PC-9 (cell line): Measurements from ENCODE around the gene DCTN2. TPM values are rescaled to one million over a fixed set of nuclear protein-coding genes. Genes with fewer than 3 reads are reported as not detected.
"Not testable (repeated sequence)": the region's sequence is repeated elsewhere in the genome, so short reads cannot be mapped to it uniquely, and the experiment has no call there.

Experiments
- BruUV-seq: library from RNA; stranded (reverse); fragments of 400-500 nt; replicated peaks from 2 replicates; lab custom pipeline; 2021; lab: Mats Ljungman, UMichigan
- CTCF ChIA-PET: fragments of 300-600 bp; sonication (Branson Sonifier 250); formaldehyde crosslinking; loops from one replicate; lab custom pipeline; 2022; ENCODE audit warnings: antibody characterized with exemption; lab: Charles Lee
- POLR2A ChIA-PET: fragments of 300-600 bp; sonication (Branson Sonifier 250); formaldehyde crosslinking; loops from one replicate; lab custom pipeline; 2022; ENCODE audit warnings: antibody characterized with exemption; ENCODE audit not compliant: unreplicated experiment; lab: Charles Lee
- DNase-seq, 2 experiments: peaks; one replicate each; pipeline versions ENCODE4 v3.0.0 to v3.0.0-alpha.2; 2015 to 2022; ENCODE audit warnings: mixed read lengths in 1 of 2
- H2AFZ ChIP-seq: fragments of 200-600 bp; sonication (generic); 2 replicates; pipeline ENCODE4 v1.8.1; 2017; ENCODE audit warnings: antibody characterized with exemption
- H3F3A ChIP-seq: fragments of 200-600 bp; sonication (generic); 2 replicates; pipeline ENCODE4 v1.8.1; 2017; ENCODE audit warnings: antibody characterized with exemption, mild to moderate bottlenecking, low read depth; ENCODE audit not compliant: insufficient read depth
- H3K27ac ChIP-seq: fragments of 200-600 bp; sonication (generic); 2 replicates; pipeline ENCODE4 v1.6.1; 2016; ENCODE audit warnings: mixed run types
- H3K27me3 ChIP-seq: fragments of 200-600 bp; sonication (generic); 2 replicates; pipeline ENCODE4 v1.6.1; 2016; ENCODE audit warnings: low read depth, mixed run types; ENCODE audit not compliant: insufficient read depth
- H3K36me3 ChIP-seq: fragments of 200-600 bp; sonication (generic); 2 replicates; pipeline ENCODE4 v1.6.1; 2016; ENCODE audit warnings: low read depth, mixed run types
- H3K4me1 ChIP-seq: fragments of 200-600 bp; sonication (generic); replicated peaks from 2 replicates; pipeline ENCODE4 v1.6.1; 2016; ENCODE audit warnings: mixed run types; ENCODE audit not compliant: insufficient read depth
- H3K4me2 ChIP-seq: fragments of 200-600 bp; sonication (generic); 2 replicates; pipeline ENCODE4 v1.6.1; 2017; ENCODE audit warnings: mixed run types
- H3K4me3 ChIP-seq: fragments of 200-600 bp; sonication (generic); 2 replicates; pipeline ENCODE4 v1.6.1; 2016; ENCODE audit warnings: mixed run types
- H3K79me2 ChIP-seq: fragments of 200-600 bp; sonication (generic); 2 replicates; pipeline ENCODE4 v1.6.1; 2017; ENCODE audit warnings: low read depth, mixed run types
- H3K9me2 ChIP-seq: fragments of 200-600 bp; sonication (generic); 2 replicates; pipeline ENCODE4 v1.8.1; 2017; ENCODE audit warnings: mild to moderate bottlenecking; ENCODE audit not compliant: insufficient read depth
- H3K9me3 ChIP-seq: fragments of 200-600 bp; sonication (generic); 2 replicates; pipeline ENCODE4 v1.8.1; 2016; ENCODE audit warnings: low read depth; ENCODE audit not compliant: insufficient read depth
- H4K20me1 ChIP-seq: fragments of 200-600 bp; sonication (generic); 2 replicates; pipeline ENCODE4 v1.8.1; 2017; ENCODE audit not compliant: insufficient read depth
- EZH2 ChIP-seq: fragments of 200-600 bp; sonication (generic); IDR thresholded peaks from 2 replicates; pipeline ENCODE4 v1.8.0; 2017; ENCODE audit warnings: antibody characterized with exemption, low read depth
- intact Hi-C: fragments of 100-400 bp; cut with micrococcal nuclease; formaldehyde crosslinking; loops from one replicate; pipeline ENCODE4 v1.10.0; 2022; ENCODE audit not compliant: unreplicated experiment
- total RNA-seq: library from RNA; stranded (reverse); gene quantifications from 2 replicates; pipeline ENCODE4 v1.2.3, GENCODE V29; 2021
- TF ChIP-seq, protein P1 (sequence below): fragments of 200-600 bp; sonication (generic); conservative IDR thresholded peaks from 2 replicates; pipeline ENCODE4 v1.6.1; 2017; ENCODE audit warnings: mixed run types, antibody characterized with exemption, mild to moderate bottlenecking, moderate library complexity

DCTN2 gene
- total RNA-seq, 1 experiment from 2014 or later: 105 TPM

DNA sequence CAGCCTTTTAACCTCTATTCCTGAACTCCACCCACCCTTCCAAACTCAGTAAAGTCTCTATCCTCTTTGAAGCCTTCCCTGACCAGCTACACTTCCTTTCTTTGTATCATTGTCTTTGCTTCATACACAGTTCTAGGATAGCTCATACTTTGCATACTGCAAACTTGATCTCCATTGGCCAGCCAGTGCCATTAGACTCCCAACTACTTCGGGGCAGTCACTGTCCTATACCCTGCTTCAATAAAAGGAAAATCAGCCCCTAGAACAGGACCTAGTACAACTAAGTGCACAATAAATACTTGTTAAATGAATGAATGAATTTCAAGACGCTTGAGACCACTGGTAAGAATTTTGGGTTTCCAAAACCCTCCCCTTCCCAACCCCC, 43.5 kb upstream of the DCTN2 start:
- TF ChIP-seq, protein P1, sequence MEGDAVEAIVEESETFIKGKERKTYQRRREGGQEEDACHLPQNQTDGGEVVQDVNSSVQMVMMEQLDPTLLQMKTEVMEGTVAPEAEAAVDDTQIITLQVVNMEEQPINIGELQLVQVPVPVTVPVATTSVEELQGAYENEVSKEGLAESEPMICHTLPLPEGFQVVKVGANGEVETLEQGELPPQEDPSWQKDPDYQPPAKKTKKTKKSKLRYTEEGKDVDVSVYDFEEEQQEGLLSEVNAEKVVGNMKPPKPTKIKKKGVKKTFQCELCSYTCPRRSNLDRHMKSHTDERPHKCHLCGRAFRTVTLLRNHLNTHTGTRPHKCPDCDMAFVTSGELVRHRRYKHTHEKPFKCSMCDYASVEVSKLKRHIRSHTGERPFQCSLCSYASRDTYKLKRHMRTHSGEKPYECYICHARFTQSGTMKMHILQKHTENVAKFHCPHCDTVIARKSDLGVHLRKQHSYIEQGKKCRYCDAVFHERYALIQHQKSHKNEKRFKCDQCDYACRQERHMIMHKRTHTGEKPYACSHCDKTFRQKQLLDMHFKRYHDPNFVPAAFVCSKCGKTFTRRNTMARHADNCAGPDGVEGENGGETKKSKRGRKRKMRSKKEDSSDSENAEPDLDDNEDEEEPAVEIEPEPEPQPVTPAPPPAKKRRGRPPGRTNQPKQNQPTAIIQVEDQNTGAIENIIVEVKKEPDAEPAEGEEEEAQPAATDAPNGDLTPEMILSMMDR: no peak
- no peak for TF ChIP-seq EZH2
- ChIA-PET POLR2A (no interaction called here), CTCF (no interaction called here)
- H3K4me3 ChIP-seq: peak overlapping the region; percentile 97
- peaks cover 16% of the 10 kb centered on the region for H3K27me3 ChIP-seq
- H3K79me2 ChIP-seq: peaks cover 23% of the 10 kb centered on the region
- intact Hi-C loops: loop anchor here (2.0 to 10.0 kb wide), 2 partner anchors 44 to 134 kb away; partner anchors contain the start of gene DCTN2
- H3K27ac ChIP-seq: no peak overlapping the region
- H3K9me2 ChIP-seq: no peaks in the 10 kb centered on the region
- peak overlapping the region; percentile 99 for H2AFZ ChIP-seq
- peaks cover 15% of the 10 kb centered on the region for H3K4me1 ChIP-seq
- H3K9me3 ChIP-seq: no peaks in the 10 kb centered on the region
- H3K4me2 ChIP-seq: peak overlapping the region; percentile 95
- BruUV-seq: TSS peak; percentile 25
- no peaks in the 10 kb centered on the region for H4K20me1 ChIP-seq
- H3F3A ChIP-seq: no peaks in the 10 kb centered on the region
- DNase-seq: no peak
- peaks cover 13% of the 10 kb centered on the region for H3K36me3 ChIP-seq

DNA sequence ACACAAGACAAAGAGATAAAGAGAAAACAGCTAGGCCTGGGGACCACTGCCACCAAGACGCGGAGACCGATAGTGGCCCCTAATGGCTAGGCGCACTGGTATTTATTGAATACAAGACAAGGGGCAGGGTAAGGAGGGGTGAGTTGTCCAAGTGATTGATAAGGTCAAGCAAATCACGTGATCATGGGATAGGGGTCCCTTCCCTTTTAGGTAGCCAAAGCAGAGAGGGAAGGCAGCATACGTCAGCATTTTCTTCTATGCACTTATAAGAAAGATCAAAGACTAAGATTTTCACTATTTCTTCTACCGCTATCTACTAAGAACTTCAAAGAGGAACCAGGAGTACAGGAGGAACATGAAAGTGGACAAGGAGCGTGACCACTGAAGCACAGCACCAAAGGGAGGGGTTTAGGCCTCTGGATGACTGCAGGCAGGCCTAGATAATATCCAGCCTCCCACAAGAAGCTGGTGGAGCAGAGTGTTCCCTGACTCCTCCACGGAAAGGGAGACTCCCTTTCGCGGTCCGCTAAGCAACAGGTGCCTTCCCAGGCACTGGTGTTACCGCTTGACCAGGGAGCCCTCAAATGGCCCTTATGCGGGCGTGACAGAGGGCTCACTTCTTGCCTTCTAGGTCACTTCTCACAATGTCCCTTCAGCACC, 42.1 kb upstream of the DCTN2 start:
- H3K4me2 ChIP-seq, H3F3A ChIP-seq, CTCF ChIA-PET, H3K27ac ChIP-seq, H3K9me3 ChIP-seq, H3K4me3 ChIP-seq, BruUV-seq, H3K9me2 ChIP-seq, H2AFZ ChIP-seq, POLR2A ChIA-PET, H4K20me1 ChIP-seq, DNase-seq, intact Hi-C loops, H3K36me3 ChIP-seq: not testable (repeated sequence)
- Histone ChIP-seq H3K27me3 (peaks cover 28% of the 10 kb centered on the region), H3K4me1 (peaks cover 15% of the 10 kb centered on the region), H3K79me2 (peaks cover 23% of the 10 kb centered on the region)

DNA sequence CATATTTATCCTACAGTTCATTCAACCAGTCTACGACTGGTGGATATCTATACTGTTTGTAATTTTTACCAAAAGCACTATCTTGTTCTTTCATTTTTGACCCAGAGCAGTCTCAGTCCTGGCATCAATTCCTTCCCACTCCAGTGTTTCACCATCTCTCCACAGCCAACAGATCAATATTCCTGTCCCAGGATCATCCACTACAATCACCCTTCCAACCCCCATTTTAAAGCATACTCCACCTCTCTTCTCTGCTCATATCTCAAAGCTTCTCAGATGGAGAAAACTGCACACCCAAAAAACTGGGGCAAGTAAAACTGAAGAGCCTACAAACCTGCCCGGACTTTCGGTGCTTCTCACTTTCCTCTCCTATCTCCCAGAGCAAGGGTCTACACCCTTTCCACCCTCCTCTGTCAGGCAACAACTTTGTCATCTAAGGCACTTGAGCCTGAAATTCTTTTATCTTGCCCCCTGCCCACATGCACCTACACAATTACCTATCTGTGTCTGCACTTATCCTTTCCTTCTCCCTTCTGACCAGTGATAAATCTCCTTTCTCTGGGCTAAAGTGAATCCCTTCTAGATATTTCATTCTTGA, 39.9 kb upstream of the DCTN2 start:
- BruUV-seq: no TSS peak
- Histone ChIP-seq H3K4me2 (no peak overlapping the region), H3K9me3 (no peaks in the 10 kb centered on the region)

More for the DNA sequence above, 39.9 kb upstream of the DCTN2 start:
- Histone ChIP-seq H3K27ac (no peak overlapping the region), H3K79me2 (peaks cover 8% of the 10 kb centered on the region), H3K4me1 (peaks cover 2% of the 10 kb centered on the region), H3F3A (no peaks in the 10 kb centered on the region), H2AFZ (no peak overlapping the region), H3K36me3 (no peaks in the 10 kb centered on the region), H4K20me1 (no peaks in the 10 kb centered on the region), H3K4me3 (no peak overlapping the region), H3K9me2 (no peaks in the 10 kb centered on the region), H3K27me3 (peaks cover 29% of the 10 kb centered on the region)
- no peak for DNase-seq
- intact Hi-C loops: no loop called here
- TF ChIP-seq, protein P1: no peak
- TF ChIP-seq EZH2: no peak
- CTCF ChIA-PET: no interaction called here
- POLR2A ChIA-PET: no interaction called here
